Measurements from ENCODE around the gene GPR82.
"Not testable (repeated sequence)": the region's sequence is repeated elsewhere in the genome, so short reads cannot be mapped to it uniquely, and the experiment has no call there.

Gene GPR82, protein sequence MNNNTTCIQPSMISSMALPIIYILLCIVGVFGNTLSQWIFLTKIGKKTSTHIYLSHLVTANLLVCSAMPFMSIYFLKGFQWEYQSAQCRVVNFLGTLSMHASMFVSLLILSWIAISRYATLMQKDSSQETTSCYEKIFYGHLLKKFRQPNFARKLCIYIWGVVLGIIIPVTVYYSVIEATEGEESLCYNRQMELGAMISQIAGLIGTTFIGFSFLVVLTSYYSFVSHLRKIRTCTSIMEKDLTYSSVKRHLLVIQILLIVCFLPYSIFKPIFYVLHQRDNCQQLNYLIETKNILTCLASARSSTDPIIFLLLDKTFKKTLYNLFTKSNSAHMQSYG

GRCh38 chrX:41723826-41724225 is at the start of gene GPR82:
GPR82 (plus strand) TSS chrX:41724181; CDS start chrX:41727027, 2,846 bp downstream.
- no peak for DNase-seq

DNA sequence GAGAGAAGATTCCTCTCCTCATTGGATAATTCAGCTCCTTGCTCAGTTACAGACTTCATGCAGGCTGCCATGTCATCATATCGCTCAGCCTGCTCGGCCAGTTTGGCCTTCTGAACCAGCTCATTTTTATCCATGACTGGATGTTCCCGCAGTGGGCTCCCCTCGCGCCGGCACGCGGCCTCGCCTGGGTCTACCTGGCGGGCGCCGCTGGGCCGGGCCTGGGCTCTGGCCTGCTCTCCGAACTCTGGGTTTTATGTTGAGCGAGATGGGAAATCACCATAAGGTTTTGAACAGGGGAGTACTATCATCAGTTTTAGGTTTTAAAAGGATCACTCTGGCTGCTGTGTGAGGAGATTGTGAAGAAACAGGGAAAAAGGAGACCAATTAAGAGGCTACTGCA is 47.6 kb upstream of the GPR82 start:
- not testable (repeated sequence) for DNase-seq

DNA sequence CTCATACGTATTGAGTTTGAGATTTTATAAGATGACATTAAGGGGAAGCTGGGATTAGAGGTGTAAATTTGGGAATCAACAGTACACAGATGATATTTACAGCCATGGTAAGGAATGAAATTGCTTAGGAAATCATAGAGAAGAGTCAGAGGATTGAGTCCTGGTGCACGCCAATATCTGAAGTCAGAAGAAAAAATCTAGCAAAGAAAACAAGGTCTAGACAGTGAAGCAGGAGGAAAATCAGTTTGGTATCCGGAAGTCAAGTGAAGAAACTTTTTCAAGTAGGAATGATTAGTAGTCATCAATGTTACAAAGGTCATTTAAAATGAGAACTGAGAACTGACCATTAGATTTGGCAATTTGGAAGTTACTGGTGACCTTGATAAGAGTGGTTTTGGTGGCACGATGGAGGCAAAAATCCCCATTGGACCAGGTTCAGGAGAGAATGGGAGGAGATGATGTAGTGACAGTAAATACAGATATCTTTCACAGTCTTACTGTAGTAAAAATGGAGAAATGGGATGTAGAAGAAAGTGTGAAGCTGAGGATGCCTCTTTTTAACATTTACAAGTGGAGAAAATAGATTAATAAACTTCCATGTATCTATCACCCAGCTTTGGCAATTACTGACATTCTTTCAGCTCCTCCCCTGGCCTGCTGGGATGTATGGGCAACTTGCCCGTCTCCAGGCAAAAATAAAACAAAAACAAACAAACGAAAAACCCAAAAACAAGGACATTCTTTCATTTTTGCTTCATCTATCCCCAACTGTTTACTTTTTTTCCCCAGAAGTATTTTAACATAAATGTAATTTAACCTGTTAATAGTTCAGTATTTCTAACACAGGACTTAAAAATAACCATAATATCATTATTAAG is 46.6 kb upstream of the GPR82 start:
- no peak for DNase-seq

DNA sequence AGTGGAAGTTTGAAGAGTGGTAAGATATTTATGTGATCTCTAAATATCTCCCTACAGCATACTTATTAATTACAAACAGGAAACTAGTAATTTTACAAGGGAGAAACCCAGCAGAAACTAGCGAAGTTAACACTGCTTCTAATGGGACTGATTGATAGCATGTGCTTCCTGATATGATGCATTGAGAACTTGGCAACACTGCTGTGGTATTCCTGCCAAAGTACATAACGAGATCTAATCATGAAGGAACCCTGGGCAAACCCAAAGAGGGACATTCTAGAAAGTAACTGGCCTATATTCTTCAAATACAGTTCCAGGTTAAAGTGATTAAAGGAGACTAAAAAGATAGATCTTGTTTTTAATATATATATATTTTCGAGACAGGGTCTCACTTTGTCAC is 39.8 kb upstream of the GPR82 start:
- DNase-seq, result no peak

- no peak for DNase-seq
These were observed 39.0 kb upstream of the GPR82 start for GRCh38 chrX:41684940-41685339.

DNA sequence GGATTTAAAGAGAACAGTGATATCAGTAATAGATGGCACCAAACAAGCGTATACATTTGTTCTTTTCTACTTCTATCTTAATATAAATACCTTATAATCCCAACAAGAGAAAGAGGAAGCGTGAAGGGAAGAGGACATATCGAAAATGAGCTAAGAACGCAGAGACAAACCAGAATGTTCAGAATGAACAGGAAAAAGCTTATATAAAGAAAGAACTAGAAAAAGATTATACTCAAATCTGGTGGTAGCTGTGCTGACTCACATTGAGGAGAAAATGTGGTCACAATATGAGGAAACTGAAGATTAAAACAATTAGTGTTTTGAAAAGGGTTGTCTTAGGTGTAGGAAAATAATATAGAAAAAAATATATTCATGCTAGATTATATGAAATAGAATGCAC is 37.2 kb upstream of the GPR82 start:
- no peak for DNase-seq

DNA sequence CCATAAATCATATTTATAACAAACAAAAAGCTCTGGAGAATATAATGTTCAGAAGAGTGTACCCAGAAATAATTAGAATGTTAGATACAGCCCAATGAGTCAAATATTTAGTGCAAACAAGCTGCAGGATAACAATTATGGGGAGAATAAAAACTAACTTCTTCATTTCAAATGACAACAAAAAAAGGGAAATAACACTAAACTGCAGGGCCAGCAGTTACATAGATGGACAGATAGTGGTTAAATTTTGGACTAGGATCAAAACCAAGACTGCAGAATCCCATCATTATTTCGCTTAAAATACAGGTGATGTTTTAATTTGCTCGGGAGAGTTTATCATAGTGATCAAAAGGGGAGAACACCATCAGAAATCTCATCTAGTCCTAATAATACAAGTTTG is 35.8 kb upstream of the GPR82 start:
- DNase-seq, result no peak

GRCh38 chrX:41688835-41689234 is 35.1 kb upstream of the GPR82 start, which contains the start of gene GPR34:
GPR34 (plus strand) TSS chrX:41688973; CDS start chrX:41695634, 6,661 bp downstream.
- DNase-seq, result no peak

DNA sequence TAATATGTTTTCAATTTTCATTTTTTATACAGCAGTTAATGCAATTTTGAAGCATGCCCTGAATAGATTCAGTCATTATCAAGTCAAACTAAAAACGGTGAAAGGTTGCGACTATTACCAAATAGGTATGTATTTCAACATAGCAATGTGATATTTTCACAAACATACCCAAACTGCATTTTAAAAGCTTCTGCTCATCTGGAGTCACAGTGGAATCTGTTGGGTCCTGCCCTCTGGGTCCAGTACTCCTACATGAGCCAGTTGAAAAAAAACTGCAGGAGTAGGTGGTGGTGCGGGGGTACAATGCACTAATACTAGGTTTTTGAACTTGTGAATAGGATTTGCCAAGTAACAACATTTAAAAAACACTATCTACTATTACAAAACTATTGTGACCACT is 34.3 kb upstream of the GPR82 start:
- no peak for DNase-seq

DNA sequence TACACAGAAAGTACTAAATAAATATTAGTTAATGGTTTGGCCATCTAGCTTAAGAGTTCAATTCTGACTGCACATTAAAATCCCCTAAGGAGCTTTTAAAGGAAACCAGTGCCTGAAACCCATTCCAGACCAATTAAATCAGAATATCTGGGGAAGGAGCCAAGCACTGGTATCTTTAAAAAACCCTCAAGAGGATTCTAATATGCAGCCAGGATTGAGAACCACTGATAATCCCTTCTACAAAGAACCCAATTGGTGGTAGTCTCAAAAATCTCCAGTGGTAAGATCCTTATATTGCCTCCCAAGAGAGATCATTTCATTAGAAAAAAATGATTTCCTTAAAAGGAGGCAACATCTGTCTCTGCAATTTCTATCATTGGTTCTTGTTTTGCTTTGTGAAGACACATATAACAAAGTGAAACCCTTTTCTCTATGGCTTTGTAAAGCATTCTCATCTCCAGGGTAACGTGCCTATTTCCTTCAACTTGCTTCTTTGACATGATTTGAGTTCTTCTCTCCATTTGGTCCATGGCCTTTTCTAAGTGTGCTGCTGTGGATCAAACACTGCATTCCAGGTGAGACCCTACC is 31.7 kb upstream of the GPR82 start:
- no peak for DNase-seq

GRCh38 chrX:41693024-41693423 is 31.0 kb upstream of the GPR82 start:
- no peak for DNase-seq

DNA sequence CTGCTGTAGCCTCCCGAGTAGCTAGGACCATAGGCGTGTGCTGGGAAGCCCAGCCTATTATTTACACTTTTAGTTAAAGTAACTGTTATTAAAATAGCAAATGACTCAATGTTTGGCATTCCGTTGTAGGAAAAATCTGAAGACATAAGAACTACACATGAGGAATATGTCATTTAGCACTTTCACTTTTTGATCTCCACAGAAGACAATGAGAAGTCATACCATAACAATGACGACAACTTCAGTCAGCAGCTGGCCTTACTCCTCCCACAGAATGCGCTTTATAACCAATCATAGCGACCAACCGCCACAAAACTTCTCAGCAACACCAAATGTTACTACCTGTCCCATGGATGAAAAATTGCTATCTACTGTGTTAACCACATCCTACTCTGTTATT is 28.6 kb upstream of the GPR82 start:
- DNase-seq, result no peak

- no peak for DNase-seq
These were observed 20.4 kb upstream of the GPR82 start for GRCh38 chrX:41703574-41704029.

- no peak for DNase-seq
These were observed 18.9 kb upstream of the GPR82 start for GRCh38 chrX:41705042-41705441.

DNA sequence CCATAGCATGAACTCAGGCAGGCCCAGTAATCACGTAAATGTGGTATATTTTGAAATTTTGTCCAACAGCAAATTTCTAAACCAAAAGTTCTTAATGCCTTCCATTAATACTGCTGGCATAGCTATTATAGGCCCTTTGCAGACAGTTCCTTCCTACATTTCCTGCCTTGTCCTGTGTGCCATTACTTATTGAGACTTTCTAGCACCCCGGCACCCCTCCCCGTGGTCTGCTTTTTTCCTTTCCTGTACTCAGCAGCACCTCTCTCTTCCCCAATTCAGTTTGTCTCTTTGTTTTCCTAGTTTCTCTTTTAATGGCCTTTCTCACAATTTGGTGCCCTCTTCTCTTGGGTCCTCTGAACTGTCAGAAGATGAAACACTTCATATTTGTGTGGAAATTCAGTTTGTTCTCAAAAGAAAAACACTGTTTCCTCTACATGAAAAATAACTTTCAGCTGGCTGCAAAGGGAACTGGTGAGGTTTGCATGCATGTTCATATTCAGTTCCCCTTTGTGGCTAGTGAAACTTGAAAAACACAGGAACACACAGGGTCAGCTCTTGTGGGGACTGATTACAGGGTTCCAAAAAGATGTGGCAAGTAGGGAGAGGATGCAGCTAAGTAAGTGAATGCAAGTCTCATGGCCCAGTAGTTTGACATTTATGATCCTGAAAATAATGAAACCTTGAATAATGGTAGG is 18.2 kb upstream of the GPR82 start:
- no peak for DNase-seq

- no peak for DNase-seq
These were observed 16.8 kb upstream of the GPR82 start for GRCh38 chrX:41707218-41707617.

DNA sequence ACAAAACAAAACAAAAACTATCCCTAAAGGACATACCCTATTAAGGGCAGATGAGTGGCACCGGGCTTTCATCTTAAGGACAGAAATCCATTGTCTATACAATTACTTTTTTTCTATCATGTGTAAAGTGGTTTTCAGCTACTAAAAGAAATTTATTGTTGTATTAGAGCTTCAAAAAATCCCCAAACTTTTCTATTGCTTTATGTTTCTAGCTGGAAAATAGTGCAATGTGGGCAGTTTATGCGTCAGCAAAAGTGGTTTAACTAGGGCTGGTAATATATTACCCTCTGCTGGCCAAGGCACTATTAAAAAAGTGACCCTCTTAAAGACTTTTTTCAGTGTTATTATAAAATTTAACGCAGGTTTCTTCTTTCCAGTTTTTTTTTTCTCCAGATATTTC is 15.5 kb upstream of the GPR82 start:
- DNase-seq, result no peak

DNA sequence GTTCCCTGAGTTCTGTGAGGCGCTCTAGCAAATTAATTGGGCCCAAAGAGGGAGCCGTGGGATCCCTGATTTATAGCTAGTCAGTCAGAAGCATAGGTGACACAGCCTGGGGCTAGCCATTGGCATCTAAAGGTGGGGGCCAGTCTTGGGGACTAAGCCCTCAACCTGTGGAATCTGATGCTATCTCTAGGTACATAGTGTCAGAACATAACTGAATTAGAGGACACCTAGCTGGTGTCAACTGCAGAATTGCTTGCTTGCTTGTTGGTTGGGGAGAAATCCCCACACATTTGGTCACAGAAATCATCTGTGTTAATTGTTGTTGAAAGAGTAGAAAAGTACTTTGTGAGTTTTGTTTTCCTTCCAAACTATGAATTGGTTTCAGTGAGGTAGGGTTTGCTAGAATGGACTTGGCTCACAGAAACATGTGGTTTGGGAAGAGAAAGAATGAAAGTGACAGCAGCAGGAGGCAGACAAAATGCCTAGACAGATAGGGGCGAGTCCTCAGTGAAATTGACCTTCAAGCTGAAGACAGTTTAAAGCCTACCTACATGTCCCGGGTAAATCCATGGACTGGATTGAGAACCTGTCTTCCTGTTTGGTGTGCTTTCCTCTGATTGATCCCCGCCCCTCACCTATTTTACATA is 12.8 kb upstream of the GPR82 start:
- no peak for DNase-seq

DNA sequence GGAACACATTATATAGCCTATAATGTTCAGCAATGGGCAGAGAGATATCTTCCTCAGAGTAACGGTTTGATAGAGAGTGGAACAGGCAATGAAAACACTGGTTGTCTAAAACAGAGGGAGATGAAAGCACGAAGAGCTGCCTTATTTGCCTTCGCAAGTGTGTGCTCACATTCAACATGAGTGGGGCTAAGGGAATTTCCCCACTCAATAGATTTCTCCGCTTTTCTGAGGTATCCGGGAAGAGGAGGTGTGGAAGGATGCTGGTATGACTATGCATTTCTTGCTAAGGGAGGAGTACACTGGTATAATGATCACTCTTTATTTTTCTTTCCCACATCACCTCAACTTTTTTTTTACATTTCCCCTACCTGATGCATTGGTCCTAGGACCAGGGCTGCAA is 7.8 kb upstream of the GPR82 start:
- DNase-seq, result no peak

GRCh38 chrX:41716767-41717473 is 7.1 kb upstream of the GPR82 start:
- DNase-seq, result no peak

DNA sequence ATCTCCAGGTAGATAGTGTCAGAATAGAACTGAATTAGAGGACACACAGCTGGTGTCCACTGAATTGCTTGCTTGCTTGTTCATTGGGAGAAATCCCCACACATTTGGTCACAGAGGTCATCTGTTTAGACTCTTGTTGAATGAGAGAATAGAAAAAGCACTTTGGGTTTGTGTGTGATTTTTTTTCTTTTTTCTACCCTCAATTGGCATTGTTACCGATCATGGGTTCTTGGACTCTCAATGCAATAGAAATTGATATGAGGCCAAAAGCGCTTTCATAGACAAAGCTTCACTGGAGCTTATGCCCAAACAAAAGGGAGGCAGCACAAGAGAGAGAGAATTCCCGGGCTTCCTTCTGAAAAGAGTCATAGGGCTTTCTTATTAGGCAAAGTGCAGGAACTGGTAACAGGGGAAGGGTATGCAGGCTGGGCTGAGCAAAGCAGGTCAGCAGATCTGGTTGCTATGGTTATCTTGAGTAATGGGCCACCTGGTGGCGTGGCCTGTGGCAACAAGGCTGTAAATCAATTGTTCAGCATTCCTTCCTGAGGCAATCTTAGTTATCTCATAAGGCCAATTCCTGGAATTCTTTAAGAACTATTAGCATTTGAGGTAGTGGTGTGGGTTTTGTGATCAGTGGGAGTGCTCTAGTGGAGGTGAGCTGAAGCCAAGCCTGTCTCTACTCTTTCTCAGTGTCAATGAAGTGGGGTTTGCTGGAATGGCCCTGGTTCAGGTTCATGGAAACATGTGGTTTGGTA is 5.3 kb upstream of the GPR82 start:
- DNase-seq, result no peak
